ENCODE data around the gene SEMA5A. TPM values are rescaled to one million over a fixed set of nuclear protein-coding genes. Genes with fewer than 3 reads are reported as not detected.

The SEMA5A gene
- total RNA-seq, 1 donor from 2014 or later = 0.51 TPM

DNA sequence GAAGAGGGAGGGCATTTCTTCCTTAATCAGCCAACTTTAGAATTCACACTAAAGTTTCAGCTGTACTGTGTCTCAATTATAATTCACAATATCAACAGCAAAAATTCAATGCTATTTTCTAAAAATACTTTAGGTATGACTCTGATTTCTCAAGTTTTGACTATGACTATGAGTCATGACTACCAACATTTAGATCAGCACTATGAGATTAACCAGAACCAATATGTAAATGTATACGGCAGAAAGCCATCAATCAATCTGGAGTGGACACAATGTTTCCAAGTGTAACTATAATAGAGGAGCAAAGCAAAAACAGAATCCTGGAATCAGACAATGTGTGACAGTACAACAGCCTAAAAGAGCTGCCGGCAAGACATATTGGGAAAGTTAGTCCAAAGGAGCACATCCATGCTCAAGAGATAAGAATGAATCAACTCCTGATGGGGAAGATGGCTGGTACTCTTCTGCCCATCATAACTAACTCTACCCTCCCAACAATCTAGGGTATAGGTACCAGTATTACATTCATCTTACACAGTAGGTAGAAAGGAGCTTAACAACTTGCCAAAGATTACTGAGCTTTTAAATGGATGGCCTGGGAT lies 294.4 kb downstream of the SEMA5A start:
- no peak for DNase-seq
- Mint-ChIP-seq H3K27ac (ENCODE audit: unreplicated experiment) (no peak overlapping the region), H3K9me3 (ENCODE audit: unreplicated experiment) (no peaks in the 10 kb centered on the region), H3K36me3 (ENCODE audit: unreplicated experiment) (no peaks in the 10 kb centered on the region), H3K27me3 (ENCODE audit: unreplicated experiment) (no peaks in the 10 kb centered on the region), H3K4me1 (ENCODE audit: low read depth, unreplicated experiment) (no peaks in the 10 kb centered on the region), H3K4me3 (ENCODE audit: unreplicated experiment) (no peak overlapping the region)
- TF ChIP-seq, protein P1, sequence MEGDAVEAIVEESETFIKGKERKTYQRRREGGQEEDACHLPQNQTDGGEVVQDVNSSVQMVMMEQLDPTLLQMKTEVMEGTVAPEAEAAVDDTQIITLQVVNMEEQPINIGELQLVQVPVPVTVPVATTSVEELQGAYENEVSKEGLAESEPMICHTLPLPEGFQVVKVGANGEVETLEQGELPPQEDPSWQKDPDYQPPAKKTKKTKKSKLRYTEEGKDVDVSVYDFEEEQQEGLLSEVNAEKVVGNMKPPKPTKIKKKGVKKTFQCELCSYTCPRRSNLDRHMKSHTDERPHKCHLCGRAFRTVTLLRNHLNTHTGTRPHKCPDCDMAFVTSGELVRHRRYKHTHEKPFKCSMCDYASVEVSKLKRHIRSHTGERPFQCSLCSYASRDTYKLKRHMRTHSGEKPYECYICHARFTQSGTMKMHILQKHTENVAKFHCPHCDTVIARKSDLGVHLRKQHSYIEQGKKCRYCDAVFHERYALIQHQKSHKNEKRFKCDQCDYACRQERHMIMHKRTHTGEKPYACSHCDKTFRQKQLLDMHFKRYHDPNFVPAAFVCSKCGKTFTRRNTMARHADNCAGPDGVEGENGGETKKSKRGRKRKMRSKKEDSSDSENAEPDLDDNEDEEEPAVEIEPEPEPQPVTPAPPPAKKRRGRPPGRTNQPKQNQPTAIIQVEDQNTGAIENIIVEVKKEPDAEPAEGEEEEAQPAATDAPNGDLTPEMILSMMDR (IDR thresholded peaks at IDR 0.05; ENCODE audit: partially characterized antibody, unreplicated experiment) = no peak

DNA sequence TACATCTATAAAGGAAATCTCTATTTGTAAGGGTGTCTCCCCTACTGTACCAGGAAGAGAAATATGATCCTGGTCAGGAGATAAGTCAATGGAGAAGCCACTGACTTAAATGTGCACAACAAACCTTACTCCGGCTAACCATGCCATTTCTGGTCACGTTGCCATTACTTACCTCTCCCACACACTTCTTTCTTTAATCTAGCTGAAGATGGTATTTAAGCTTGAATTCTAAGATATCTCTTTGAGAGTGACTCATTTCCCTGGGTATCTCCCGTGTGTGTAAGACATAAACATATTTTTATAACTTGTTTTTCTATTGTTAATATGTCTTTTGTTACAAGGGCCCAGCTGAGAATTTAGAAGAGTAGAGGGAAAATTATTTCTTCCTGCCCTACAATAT lies 296.6 kb downstream of the SEMA5A start:
- Mint-ChIP-seq H3K4me1 (ENCODE audit: low read depth, unreplicated experiment) (no peaks in the 10 kb centered on the region), H3K27me3 (ENCODE audit: unreplicated experiment) (no peaks in the 10 kb centered on the region), H3K9me3 (ENCODE audit: unreplicated experiment) (no peaks in the 10 kb centered on the region), H3K27ac (ENCODE audit: unreplicated experiment) (no peak overlapping the region), H3K36me3 (ENCODE audit: unreplicated experiment) (no peaks in the 10 kb centered on the region), H3K4me3 (ENCODE audit: unreplicated experiment) (no peak overlapping the region)
- TF ChIP-seq, protein P1 (IDR thresholded peaks at IDR 0.05; ENCODE audit: partially characterized antibody, unreplicated experiment) = no peak
- DNase-seq = no peak

DNA sequence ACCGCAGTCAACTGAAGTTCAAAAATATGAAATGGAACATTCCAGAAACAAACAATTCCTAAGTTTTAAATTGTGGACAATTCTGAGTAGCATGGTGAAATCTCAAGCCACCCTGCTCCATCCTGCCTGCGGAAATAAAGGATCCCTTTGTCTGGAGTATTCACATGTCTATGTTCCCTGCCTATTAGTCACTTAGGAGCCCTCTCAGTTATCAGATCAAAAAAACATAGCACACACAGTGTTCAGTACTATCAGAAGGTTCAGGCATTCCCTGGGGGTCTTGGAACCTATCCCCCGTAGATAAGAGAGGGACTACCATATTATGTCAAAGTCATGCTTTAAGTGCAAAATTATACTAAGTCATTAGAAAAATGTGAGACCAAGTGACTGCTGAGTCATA lies 300.8 kb downstream of the SEMA5A start:
- Mint-ChIP-seq H3K27ac (ENCODE audit: unreplicated experiment) (no peak overlapping the region), H3K9me3 (ENCODE audit: unreplicated experiment) (no peaks in the 10 kb centered on the region), H3K4me3 (ENCODE audit: unreplicated experiment) (no peak overlapping the region), H3K36me3 (ENCODE audit: unreplicated experiment) (no peaks in the 10 kb centered on the region), H3K27me3 (ENCODE audit: unreplicated experiment) (no peaks in the 10 kb centered on the region), H3K4me1 (ENCODE audit: low read depth, unreplicated experiment) (no peaks in the 10 kb centered on the region)
- TF ChIP-seq, protein P1 (IDR thresholded peaks at IDR 0.05; ENCODE audit: partially characterized antibody, unreplicated experiment) = no peak
- no peak for DNase-seq

DNA sequence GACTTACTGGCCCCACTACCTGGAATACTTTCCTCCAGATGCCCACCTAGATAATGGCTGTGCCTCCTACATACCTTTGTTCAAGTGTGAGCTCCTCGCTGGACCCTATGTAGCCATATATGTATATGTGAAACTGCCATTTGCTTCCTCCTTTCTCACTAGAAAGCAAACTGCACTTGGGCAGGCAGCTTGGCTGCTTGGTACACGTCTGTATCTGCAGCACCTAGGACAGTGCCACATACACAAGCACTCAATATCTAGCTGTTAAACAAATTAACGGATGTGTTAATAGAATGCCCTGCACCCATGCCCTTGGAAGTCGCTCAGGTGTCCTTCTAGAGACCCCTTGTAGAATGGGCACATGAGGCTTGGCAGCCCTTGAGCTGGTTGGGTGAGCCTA lies 301.5 kb downstream of the SEMA5A start:
- DNase-seq = no peak
- Mint-ChIP-seq H3K4me1 (ENCODE audit: low read depth, unreplicated experiment) (no peaks in the 10 kb centered on the region), H3K4me3 (ENCODE audit: unreplicated experiment) (no peak overlapping the region), H3K27me3 (ENCODE audit: unreplicated experiment) (no peaks in the 10 kb centered on the region), H3K9me3 (ENCODE audit: unreplicated experiment) (no peaks in the 10 kb centered on the region), H3K36me3 (ENCODE audit: unreplicated experiment) (no peaks in the 10 kb centered on the region), H3K27ac (ENCODE audit: unreplicated experiment) (no peak overlapping the region)
- TF ChIP-seq, protein P1 (IDR thresholded peaks at IDR 0.05; ENCODE audit: partially characterized antibody, unreplicated experiment) = no peak

DNA sequence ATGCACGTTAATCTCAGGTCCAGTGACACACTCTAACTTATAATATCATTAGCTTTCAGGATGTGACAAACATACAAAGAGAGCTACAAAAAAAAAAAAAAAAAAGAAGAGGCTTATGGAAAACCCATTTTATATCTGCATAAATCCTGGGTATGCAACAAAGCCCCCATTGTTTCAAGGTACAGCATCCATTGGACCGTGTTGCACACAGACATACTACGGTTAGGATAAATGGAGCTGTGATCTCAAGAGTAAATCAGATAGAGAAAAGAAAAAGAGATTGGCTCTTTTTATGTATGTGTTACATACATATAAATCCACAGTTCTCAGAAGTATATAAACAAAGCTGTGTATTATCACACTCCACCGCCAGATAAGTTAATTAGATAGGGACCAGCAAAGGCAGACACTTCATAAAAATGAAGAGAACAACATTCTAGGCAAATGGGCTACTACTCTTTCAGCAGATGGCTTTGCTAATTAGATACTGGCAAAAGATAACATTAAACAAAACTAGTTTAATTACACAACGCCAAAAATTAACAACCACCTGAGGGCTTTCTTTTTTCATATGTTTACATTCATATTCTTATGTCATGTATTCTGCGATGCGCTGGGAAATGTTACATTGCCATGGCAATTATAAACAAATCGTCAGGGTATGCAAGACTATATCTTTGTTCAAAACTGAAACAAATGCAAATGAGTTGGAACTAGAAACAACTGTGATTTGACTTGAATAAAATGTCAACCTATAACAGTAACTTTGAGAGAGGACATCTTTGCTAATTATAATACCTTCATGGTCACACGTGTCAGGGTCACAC lies 304.2 kb downstream of the SEMA5A start:
- H3K36me3 Mint-ChIP-seq (ENCODE audit: unreplicated experiment) = no peaks in the 10 kb centered on the region
- H3K27me3 Mint-ChIP-seq (ENCODE audit: unreplicated experiment) = no peaks in the 10 kb centered on the region
- no peak overlapping the region for H3K4me3 Mint-ChIP-seq (ENCODE audit: unreplicated experiment)
- DNase-seq = no peak
- H3K27ac Mint-ChIP-seq (ENCODE audit: unreplicated experiment) = no peak overlapping the region
- no peaks in the 10 kb centered on the region for H3K9me3 Mint-ChIP-seq (ENCODE audit: unreplicated experiment)
- TF ChIP-seq, protein P1 (IDR thresholded peaks at IDR 0.05; ENCODE audit: partially characterized antibody, unreplicated experiment) = no peak
- H3K4me1 Mint-ChIP-seq (ENCODE audit: low read depth, unreplicated experiment) = no peaks in the 10 kb centered on the region
